Measurements from ENCODE around the gene MRPS33. TPM values are rescaled to one million over a fixed set of nuclear protein-coding genes. Genes with fewer than 3 reads are reported as not detected.

MRPS33 gene
- total RNA-seq, 1 donor from 2014 or later = 53.8 TPM

- Histone ChIP-seq H3K4me2 (ENCODE audit: low read length) (no peak overlapping the region), H3K36me3 (ENCODE audit: insufficient read depth, low read length) (no peaks in the 10 kb centered on the region), H3K4me1 (ENCODE audit: insufficient read depth, low read length) (no peaks in the 10 kb centered on the region), H3K27ac (ENCODE audit: low read depth, low read length) (no peak overlapping the region), H3K4me3 (ENCODE audit: insufficient read depth, low read depth, low read length) (no peak overlapping the region), H3K9me3 (ENCODE audit: insufficient read depth, low read depth, low read length) (no peaks in the 10 kb centered on the region), H2AFZ (ENCODE audit: low read depth, low read length) (no peak overlapping the region), H3K27me3 (ENCODE audit: insufficient read depth, low read length) (no peaks in the 10 kb centered on the region), H3K9ac (ENCODE audit: low read length) (no peak overlapping the region), H3K79me2 (ENCODE audit: insufficient read depth, low read length) (no peaks in the 10 kb centered on the region), H4K20me1 (ENCODE audit: insufficient read depth, low read length) (no peaks in the 10 kb centered on the region)
- no peaks in the 10 kb centered on the region for H3K27me3 Mint-ChIP-seq (ENCODE audit: low read depth, unreplicated experiment)
- FAIRE-seq (no peak), DNase-seq (ENCODE audit: low read depth) (no peak)
- no peaks in the 10 kb centered on the region for H3K36me3 Mint-ChIP-seq (ENCODE audit: low read depth, unreplicated experiment)
- no peak overlapping the region for H3K4me3 Mint-ChIP-seq (ENCODE audit: unreplicated experiment)
- H3K9me3 Mint-ChIP-seq (ENCODE audit: unreplicated experiment) = peaks cover 3% of the 10 kb centered on the region
- TF ChIP-seq EZH2 (IDR thresholded peaks at IDR 0.05; ENCODE audit: insufficient read depth, low read length) (no peak), CTCF (IDR thresholded peaks at IDR 0.05; ENCODE audit: insufficient read depth, low read depth, low read length) (no peak)
- H3K27ac Mint-ChIP-seq (ENCODE audit: unreplicated experiment) = no peak overlapping the region
- H3K4me1 Mint-ChIP-seq (ENCODE audit: low read depth, unreplicated experiment) = no peaks in the 10 kb centered on the region
Observed at GRCh38 chr7:140981951-140982350, 32.8 kb downstream of the MRPS33 start.

GRCh38 chr7:140977741-140978140 is 37.0 kb downstream of the MRPS33 start:
- no peak for DNase-seq (ENCODE audit: low read depth)
- Mint-ChIP-seq H3K36me3 (ENCODE audit: low read depth, unreplicated experiment) (no peaks in the 10 kb centered on the region), H3K4me1 (ENCODE audit: low read depth, unreplicated experiment) (no peaks in the 10 kb centered on the region), H3K27me3 (ENCODE audit: low read depth, unreplicated experiment) (peaks cover 2% of the 10 kb centered on the region), H3K27ac (ENCODE audit: unreplicated experiment) (no peak overlapping the region), H3K9me3 (ENCODE audit: unreplicated experiment) (peaks cover 3% of the 10 kb centered on the region), H3K4me3 (ENCODE audit: unreplicated experiment) (no peak overlapping the region)
- Histone ChIP-seq H3K9me3 (ENCODE audit: insufficient read depth, low read depth, low read length) (no peaks in the 10 kb centered on the region), H3K79me2 (ENCODE audit: insufficient read depth, low read length) (no peaks in the 10 kb centered on the region), H4K20me1 (ENCODE audit: insufficient read depth, low read length) (no peaks in the 10 kb centered on the region), H3K27ac (ENCODE audit: low read depth, low read length) (no peak overlapping the region), H3K4me3 (ENCODE audit: insufficient read depth, low read depth, low read length) (no peak overlapping the region), H3K27me3 (ENCODE audit: insufficient read depth, low read length) (no peaks in the 10 kb centered on the region), H3K4me1 (ENCODE audit: insufficient read depth, low read length) (no peaks in the 10 kb centered on the region), H3K4me2 (ENCODE audit: low read length) (no peak overlapping the region), H3K36me3 (ENCODE audit: insufficient read depth, low read length) (no peaks in the 10 kb centered on the region), H3K9ac (ENCODE audit: low read length) (no peak overlapping the region), H2AFZ (ENCODE audit: low read depth, low read length) (no peak overlapping the region)
- FAIRE-seq = no peak
- no peak for TF ChIP-seq EZH2 (IDR thresholded peaks at IDR 0.05; ENCODE audit: insufficient read depth, low read length)

- Mint-ChIP-seq H3K4me3 (ENCODE audit: unreplicated experiment) (no peak overlapping the region), H3K4me1 (ENCODE audit: low read depth, unreplicated experiment) (no peaks in the 10 kb centered on the region), H3K27me3 (ENCODE audit: low read depth, unreplicated experiment) (peaks cover 2% of the 10 kb centered on the region), H3K9me3 (ENCODE audit: unreplicated experiment) (no peaks in the 10 kb centered on the region), H3K36me3 (ENCODE audit: low read depth, unreplicated experiment) (no peaks in the 10 kb centered on the region), H3K27ac (ENCODE audit: unreplicated experiment) (no peak overlapping the region)
- Histone ChIP-seq H3K4me1 (ENCODE audit: insufficient read depth, low read length) (no peaks in the 10 kb centered on the region), H2AFZ (ENCODE audit: low read depth, low read length) (no peak overlapping the region), H3K4me2 (ENCODE audit: low read length) (no peak overlapping the region), H3K27me3 (ENCODE audit: insufficient read depth, low read length) (no peaks in the 10 kb centered on the region), H3K9ac (ENCODE audit: low read length) (no peak overlapping the region), H4K20me1 (ENCODE audit: insufficient read depth, low read length) (no peaks in the 10 kb centered on the region), H3K79me2 (ENCODE audit: insufficient read depth, low read length) (no peaks in the 10 kb centered on the region), H3K4me3 (ENCODE audit: insufficient read depth, low read depth, low read length) (no peak overlapping the region), H3K36me3 (ENCODE audit: insufficient read depth, low read length) (no peaks in the 10 kb centered on the region), H3K9me3 (ENCODE audit: insufficient read depth, low read depth, low read length) (no peaks in the 10 kb centered on the region), H3K27ac (ENCODE audit: low read depth, low read length) (no peak overlapping the region)
- FAIRE-seq (no peak), DNase-seq (ENCODE audit: low read depth) (no peak)
- TF ChIP-seq CTCF (IDR thresholded peaks at IDR 0.05; ENCODE audit: insufficient read depth, low read depth, low read length) = no peak
- TF ChIP-seq EZH2 (IDR thresholded peaks at IDR 0.05; ENCODE audit: insufficient read depth, low read length) = no peak
Observed at GRCh38 chr7:140972876-140973829, 41.6 kb downstream of the MRPS33 start.

Data from astrocyte (in vitro differentiated cells and primary cell).